ENCODE measurements around the gene TNFSF13B. TPM values are rescaled to one million over a fixed set of nuclear protein-coding genes. Genes with fewer than 3 reads are reported as not detected.
A peak's percentile ranks its signal among the peaks of the same experiment; 100 is the strongest.

TNFSF13B gene, protein sequence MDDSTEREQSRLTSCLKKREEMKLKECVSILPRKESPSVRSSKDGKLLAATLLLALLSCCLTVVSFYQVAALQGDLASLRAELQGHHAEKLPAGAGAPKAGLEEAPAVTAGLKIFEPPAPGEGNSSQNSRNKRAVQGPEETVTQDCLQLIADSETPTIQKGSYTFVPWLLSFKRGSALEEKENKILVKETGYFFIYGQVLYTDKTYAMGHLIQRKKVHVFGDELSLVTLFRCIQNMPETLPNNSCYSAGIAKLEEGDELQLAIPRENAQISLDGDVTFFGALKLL
- total RNA-seq (5.4 TPM), polyA plus RNA-seq (10 to 100 TPM; 19.9 to 39.8 (median 21.8) TPM)

DNA sequence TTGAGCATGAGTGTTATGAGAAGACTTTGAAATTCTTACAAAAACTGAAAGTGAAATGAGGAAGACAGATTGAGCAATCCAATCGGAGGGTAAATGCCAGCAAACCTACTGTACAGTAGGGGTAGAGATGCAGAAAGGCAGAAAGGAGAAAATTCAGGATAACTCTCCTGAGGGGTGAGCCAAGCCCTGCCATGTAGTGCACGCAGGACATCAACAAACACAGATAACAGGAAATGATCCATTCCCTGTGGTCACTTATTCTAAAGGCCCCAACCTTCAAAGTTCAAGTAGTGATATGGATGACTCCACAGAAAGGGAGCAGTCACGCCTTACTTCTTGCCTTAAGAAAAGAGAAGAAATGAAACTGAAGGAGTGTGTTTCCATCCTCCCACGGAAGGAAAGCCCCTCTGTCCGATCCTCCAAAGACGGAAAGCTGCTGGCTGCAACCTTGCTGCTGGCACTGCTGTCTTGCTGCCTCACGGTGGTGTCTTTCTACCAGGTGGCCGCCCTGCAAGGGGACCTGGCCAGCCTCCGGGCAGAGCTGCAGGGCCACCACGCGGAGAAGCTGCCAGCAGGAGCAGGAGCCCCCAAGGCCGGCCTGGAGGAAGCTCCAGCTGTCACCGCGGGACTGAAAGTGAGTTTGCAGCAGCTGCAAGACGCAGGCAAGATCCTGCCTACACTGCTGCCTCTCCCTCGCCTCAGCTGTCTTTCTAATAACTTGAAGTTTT is at the start of gene TNFSF13B:
Gene TNFSF13B, plus strand, starts transcription at position 118 of the 728 bp plus-strand sequence. Its CDS starts 178 bp downstream, at position 296.
- Mint-ChIP-seq H3K4me3 (peak within 1 kb of the TSS; percentile 86 to 92 (median 90)), H3K27ac (peak within 1 kb of the TSS; percentile 85 to 97 (median 93)), H3K27me3 (no peaks in the 10 kb centered on the region), H3K4me1 (peaks cover 26 to 63% (median 49%) of the 10 kb centered on the region in 4 donors), H3K9me3 (no peaks in the 10 kb centered on the region), H3K36me3 (no peaks in the 10 kb centered on the region)
- Histone ChIP-seq H3K36me3 (ENCODE audit: control insufficient read depth, insufficient read depth, low read length) (no peaks in the 10 kb centered on the region), H3K27ac (ENCODE audit: insufficient read depth, low read length, poor library complexity, severe bottlenecking) (peak within 1 kb of the TSS; percentile 62), H3K4me3 (ENCODE audit: low read depth, low read length) (peak within 1 kb of the TSS; percentile 79), H3K4me1 (ENCODE audit: control insufficient read depth, insufficient read depth, low read length, poor library complexity, severe bottlenecking) (peaks cover 34% of the 10 kb centered on the region), H3K9me3 (ENCODE audit: control insufficient read depth in 2 of 2, low read length in 2 of 2) (no peaks in the 10 kb centered on the region), H3K27me3 (ENCODE audit: control insufficient read depth, insufficient read depth, low read length) (no peaks in the 10 kb centered on the region)
- ATAC-seq (ENCODE audit: low read depth in 2 of 2) = peak; percentile 57 to 61
- DNase-seq = peak in 2 of 3 donors; percentile 29 to 70

- Histone ChIP-seq H3K27ac (ENCODE audit: insufficient read depth, low read length, poor library complexity, severe bottlenecking) (peak overlapping the region; percentile 86), H3K4me3 (ENCODE audit: low read depth, low read length) (peak overlapping the region; percentile 97), H3K36me3 (ENCODE audit: control insufficient read depth, insufficient read depth, low read length) (no peaks in the 10 kb centered on the region), H3K27me3 (ENCODE audit: control insufficient read depth, insufficient read depth, low read length) (no peaks in the 10 kb centered on the region), H3K4me1 (ENCODE audit: control insufficient read depth, insufficient read depth, low read length, poor library complexity, severe bottlenecking) (peaks cover 60% of the 10 kb centered on the region), H3K9me3 (ENCODE audit: control insufficient read depth in 2 of 2, low read length in 2 of 2) (no peaks in the 10 kb centered on the region)
- ATAC-seq (ENCODE audit: low read depth in 2 of 2) (no peak), DNase-seq (peak in 1 of 3 donors; percentile 20)
- peak overlapping the region; percentile 95 to 99 (median 96) for H3K4me3 Mint-ChIP-seq
- H3K27ac Mint-ChIP-seq = peak overlapping the region; percentile 79 to 97 (median 91)
- no peaks in the 10 kb centered on the region for H3K36me3 Mint-ChIP-seq
- peaks cover 43 to 78% (median 61%) of the 10 kb centered on the region in 4 donors for H3K4me1 Mint-ChIP-seq
- no peaks in the 10 kb centered on the region for H3K9me3 Mint-ChIP-seq
- H3K27me3 Mint-ChIP-seq = peaks cover 8% of the 10 kb centered on the region
These were observed 49.5 kb upstream of the TNFSF13B start for GRCh38 chr13:108220041-108220440.

DNA sequence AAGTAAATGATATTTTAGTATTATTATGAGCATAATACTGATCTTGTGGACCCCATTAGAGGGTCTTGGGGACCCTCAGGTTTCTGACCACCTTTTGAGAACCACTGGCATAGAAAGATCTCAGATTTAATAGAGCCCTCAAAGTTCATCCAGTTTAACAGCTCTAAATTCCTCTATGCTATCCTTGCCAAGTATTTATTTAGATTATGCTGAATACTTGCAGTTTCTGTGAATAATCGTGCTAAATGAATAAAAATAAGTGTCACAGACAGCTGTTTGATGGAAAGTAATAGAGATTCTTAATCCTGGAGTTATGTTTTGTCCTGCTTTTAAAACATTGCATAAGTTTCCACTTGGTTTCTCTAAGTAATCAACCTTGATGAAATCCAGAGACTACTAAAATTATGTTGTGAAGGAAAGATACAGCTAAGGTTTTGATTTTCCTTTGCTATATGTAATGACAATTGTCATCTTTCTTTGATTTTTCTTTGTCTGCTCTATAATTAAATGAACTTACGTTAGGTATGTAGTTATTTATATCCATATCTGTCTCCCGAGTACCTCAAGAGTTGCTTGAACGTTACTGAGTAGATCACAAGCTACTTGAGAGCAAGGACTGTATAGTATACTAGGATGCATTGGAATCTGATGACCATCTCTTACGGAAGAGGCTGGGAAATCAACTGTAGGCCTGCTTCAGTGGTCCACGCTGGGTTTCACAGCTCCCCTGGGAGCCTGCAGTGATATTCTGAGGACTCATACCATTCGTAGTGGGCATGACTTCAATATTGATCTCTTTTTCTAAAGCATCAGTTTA is 45.6 kb upstream of the TNFSF13B start:
- peaks cover 52% of the 10 kb centered on the region for H3K4me1 ChIP-seq (ENCODE audit: control insufficient read depth, insufficient read depth, low read length, poor library complexity, severe bottlenecking)
- peaks cover 2% of the 10 kb centered on the region for H3K27me3 Mint-ChIP-seq
- peak overlapping the region in 2 of 3 donors; percentile 6 to 52 for H3K27ac Mint-ChIP-seq

GRCh38 chr13:108225440-108225839 is 44.1 kb upstream of the TNFSF13B start:
- Mint-ChIP-seq H3K9me3 (no peaks in the 10 kb centered on the region), H3K27me3 (no peaks in the 10 kb centered on the region), H3K36me3 (peaks cover 8% of the 10 kb centered on the region), H3K4me1 (peaks cover 48 to 77% (median 66%) of the 10 kb centered on the region in 4 donors), H3K27ac (peak overlapping the region; percentile 1 to 89 (median 1)), H3K4me3 (peak overlapping the region; percentile 3 to 34 (median 26))
- H3K27me3 ChIP-seq (ENCODE audit: control insufficient read depth, insufficient read depth, low read length) = no peaks in the 10 kb centered on the region
- peaks cover 10% of the 10 kb centered on the region for H3K36me3 ChIP-seq (ENCODE audit: control insufficient read depth, insufficient read depth, low read length)
- H3K9me3 ChIP-seq (ENCODE audit: control insufficient read depth in 2 of 2, low read length in 2 of 2) = no peaks in the 10 kb centered on the region
- ATAC-seq (ENCODE audit: low read depth in 2 of 2) (peak; percentile 49 to 57), DNase-seq (peak in 2 of 3 donors; percentile 19 to 23)
- H3K4me3 ChIP-seq (ENCODE audit: low read depth, low read length) = peak overlapping the region; percentile 13
- peaks cover 39% of the 10 kb centered on the region for H3K4me1 ChIP-seq (ENCODE audit: control insufficient read depth, insufficient read depth, low read length, poor library complexity, severe bottlenecking)
- peak overlapping the region; percentile 11 for H3K27ac ChIP-seq (ENCODE audit: insufficient read depth, low read length, poor library complexity, severe bottlenecking)

More for the DNA sequence above, 45.6 kb upstream of the TNFSF13B start:
- peak overlapping the region in 1 of 4 donors; percentile 1 for H3K4me3 Mint-ChIP-seq
- Histone ChIP-seq H3K36me3 (ENCODE audit: control insufficient read depth, insufficient read depth, low read length) (no peaks in the 10 kb centered on the region), H3K27me3 (ENCODE audit: control insufficient read depth, insufficient read depth, low read length) (no peaks in the 10 kb centered on the region), H3K27ac (ENCODE audit: insufficient read depth, low read length, poor library complexity, severe bottlenecking) (peak overlapping the region; percentile 20), H3K4me3 (ENCODE audit: low read depth, low read length) (peak overlapping the region; percentile 21), H3K9me3 (ENCODE audit: control insufficient read depth in 2 of 2, low read length in 2 of 2) (no peaks in the 10 kb centered on the region)
- DNase-seq (no peak), ATAC-seq (ENCODE audit: low read depth in 2 of 2) (no peak)
- no peaks in the 10 kb centered on the region for H3K9me3 Mint-ChIP-seq
- H3K4me1 Mint-ChIP-seq = peaks cover 55 to 80% (median 74%) of the 10 kb centered on the region in 4 donors
- H3K36me3 Mint-ChIP-seq = no peaks in the 10 kb centered on the region

DNA sequence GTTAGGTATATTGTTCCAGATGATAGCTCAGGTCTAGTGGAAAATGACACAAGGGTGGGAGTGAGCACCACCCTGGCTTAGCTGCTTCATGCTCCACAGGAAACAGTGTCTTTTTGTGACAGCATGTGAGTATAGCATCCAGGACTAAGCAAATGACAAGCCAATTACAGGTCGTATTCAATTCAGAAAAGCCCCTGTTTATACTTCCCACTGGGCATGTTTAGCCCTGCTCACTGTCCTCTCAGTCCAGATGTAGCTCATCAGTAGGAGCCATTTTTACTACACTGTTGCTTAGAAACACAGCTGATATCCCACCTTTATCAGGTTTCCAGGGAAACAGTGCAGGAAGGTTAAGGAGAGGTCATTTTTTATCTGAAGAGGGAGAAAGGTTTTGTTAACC is 43.3 kb upstream of the TNFSF13B start:
- Histone ChIP-seq H3K36me3 (ENCODE audit: control insufficient read depth, insufficient read depth, low read length) (peaks cover 12% of the 10 kb centered on the region), H3K4me1 (ENCODE audit: control insufficient read depth, insufficient read depth, low read length, poor library complexity, severe bottlenecking) (peaks cover 32% of the 10 kb centered on the region), H3K9me3 (ENCODE audit: control insufficient read depth in 2 of 2, low read length in 2 of 2) (no peaks in the 10 kb centered on the region), H3K27me3 (ENCODE audit: control insufficient read depth, insufficient read depth, low read length) (no peaks in the 10 kb centered on the region), H3K27ac (ENCODE audit: insufficient read depth, low read length, poor library complexity, severe bottlenecking) (no peak overlapping the region), H3K4me3 (ENCODE audit: low read depth, low read length) (peak overlapping the region; percentile 13)
- Mint-ChIP-seq H3K4me1 (peaks cover 43 to 70% (median 61%) of the 10 kb centered on the region in 4 donors), H3K36me3 (peaks cover 9% of the 10 kb centered on the region), H3K9me3 (no peaks in the 10 kb centered on the region), H3K27me3 (no peaks in the 10 kb centered on the region), H3K27ac (peak overlapping the region in 1 of 3 donors; percentile 1), H3K4me3 (peak overlapping the region in 1 of 4 donors; percentile 33)
- peak; percentile 38 to 40 for ATAC-seq (ENCODE audit: low read depth in 2 of 2)
- no peak for DNase-seq

- H3K27ac Mint-ChIP-seq = no peak overlapping the region
These were observed 41.8 kb upstream of the TNFSF13B start for GRCh38 chr13:108227651-108228272.

DNA sequence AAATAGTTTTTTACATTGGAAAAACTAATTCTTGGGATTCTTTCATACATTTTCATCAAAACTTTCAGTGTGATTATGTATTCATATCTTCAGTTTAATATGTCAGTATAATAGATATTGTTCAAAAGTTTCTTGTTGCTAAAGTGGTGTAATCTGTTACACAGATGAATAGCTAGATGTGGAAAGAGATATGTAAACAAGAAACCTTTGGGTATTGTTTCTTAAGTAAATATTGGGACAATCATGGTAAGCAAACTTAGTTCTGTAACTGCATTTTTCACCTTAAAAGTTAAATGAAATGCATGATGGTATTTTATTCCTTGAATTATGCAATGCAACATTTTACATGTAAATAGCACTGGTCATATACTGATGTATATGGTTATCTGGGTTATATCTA is 39.1 kb upstream of the TNFSF13B start:
- Histone ChIP-seq H3K4me1 (ENCODE audit: control insufficient read depth, insufficient read depth, low read length, poor library complexity, severe bottlenecking) (peaks cover 15% of the 10 kb centered on the region), H3K9me3 (ENCODE audit: control insufficient read depth in 2 of 2, low read length in 2 of 2) (no peaks in the 10 kb centered on the region), H3K4me3 (ENCODE audit: low read depth, low read length) (no peak overlapping the region), H3K27me3 (ENCODE audit: control insufficient read depth, insufficient read depth, low read length) (no peaks in the 10 kb centered on the region), H3K36me3 (ENCODE audit: control insufficient read depth, insufficient read depth, low read length) (peaks cover 12% of the 10 kb centered on the region), H3K27ac (ENCODE audit: insufficient read depth, low read length, poor library complexity, severe bottlenecking) (no peak overlapping the region)
- no peaks in the 10 kb centered on the region for H3K9me3 Mint-ChIP-seq
- peaks cover 38 to 41% (median 40%) of the 10 kb centered on the region in 4 donors for H3K4me1 Mint-ChIP-seq
- H3K27me3 Mint-ChIP-seq = no peaks in the 10 kb centered on the region
- no peak overlapping the region for H3K27ac Mint-ChIP-seq
- H3K36me3 Mint-ChIP-seq = peaks cover 9% of the 10 kb centered on the region
- no peak overlapping the region for H3K4me3 Mint-ChIP-seq
- no peak for ATAC-seq (ENCODE audit: low read depth in 2 of 2)
- DNase-seq = no peak

More at GRCh38 chr13:108227651-108228272, 41.8 kb upstream of the TNFSF13B start:
- ATAC-seq (ENCODE audit: low read depth in 2 of 2) (no peak), DNase-seq (peak; percentile 27 to 66 (median 52))
- no peaks in the 10 kb centered on the region for H3K9me3 Mint-ChIP-seq
- no peak overlapping the region for H3K4me3 ChIP-seq (ENCODE audit: low read depth, low read length)
- no peaks in the 10 kb centered on the region for H3K27me3 ChIP-seq (ENCODE audit: control insufficient read depth, insufficient read depth, low read length)
- H3K27me3 Mint-ChIP-seq = no peaks in the 10 kb centered on the region
- H3K4me1 ChIP-seq (ENCODE audit: control insufficient read depth, insufficient read depth, low read length, poor library complexity, severe bottlenecking) = peaks cover 26% of the 10 kb centered on the region
- peaks cover 9% of the 10 kb centered on the region for H3K36me3 Mint-ChIP-seq
- no peak overlapping the region for H3K4me3 Mint-ChIP-seq
- peaks cover 44 to 65% (median 57%) of the 10 kb centered on the region in 4 donors for H3K4me1 Mint-ChIP-seq
- peak overlapping the region; percentile 19 for H3K27ac ChIP-seq (ENCODE audit: insufficient read depth, low read length, poor library complexity, severe bottlenecking)
- H3K36me3 ChIP-seq (ENCODE audit: control insufficient read depth, insufficient read depth, low read length) = peaks cover 12% of the 10 kb centered on the region
- no peaks in the 10 kb centered on the region for H3K9me3 ChIP-seq (ENCODE audit: control insufficient read depth in 2 of 2, low read length in 2 of 2)
